GM21737 (cell line): ENCODE data around the gene NCF4.

Experiments used
- ATAC-seq: cut with Tn5 transposase; IDR thresholded peaks from one replicate; pipeline ENCODE4 v1.9.1; 2021; ENCODE audit warnings: mild to moderate bottlenecking, moderate library complexity; ENCODE audit not compliant: unreplicated experiment

Gene NCF4

DNA sequence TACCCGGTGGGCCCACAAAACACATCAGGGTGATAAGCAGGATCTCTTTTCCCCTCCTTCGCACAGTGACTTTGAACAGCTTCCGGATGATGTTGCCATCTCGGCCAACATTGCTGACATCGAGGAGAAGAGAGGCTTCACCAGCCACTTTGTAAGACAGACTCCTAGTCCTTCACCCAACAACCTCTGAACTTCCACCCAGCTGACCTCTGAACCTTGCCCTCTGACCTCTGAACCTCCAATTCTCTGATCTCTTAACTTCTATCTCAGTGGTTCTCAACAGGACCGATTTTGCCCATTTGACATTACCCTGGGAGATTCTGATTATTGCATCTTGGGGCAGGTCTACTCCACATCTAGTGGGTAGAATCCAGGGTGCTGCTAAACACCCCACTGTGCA is 3.2 kb downstream of the NCF4 start:
- ATAC-seq: no peak

DNA sequence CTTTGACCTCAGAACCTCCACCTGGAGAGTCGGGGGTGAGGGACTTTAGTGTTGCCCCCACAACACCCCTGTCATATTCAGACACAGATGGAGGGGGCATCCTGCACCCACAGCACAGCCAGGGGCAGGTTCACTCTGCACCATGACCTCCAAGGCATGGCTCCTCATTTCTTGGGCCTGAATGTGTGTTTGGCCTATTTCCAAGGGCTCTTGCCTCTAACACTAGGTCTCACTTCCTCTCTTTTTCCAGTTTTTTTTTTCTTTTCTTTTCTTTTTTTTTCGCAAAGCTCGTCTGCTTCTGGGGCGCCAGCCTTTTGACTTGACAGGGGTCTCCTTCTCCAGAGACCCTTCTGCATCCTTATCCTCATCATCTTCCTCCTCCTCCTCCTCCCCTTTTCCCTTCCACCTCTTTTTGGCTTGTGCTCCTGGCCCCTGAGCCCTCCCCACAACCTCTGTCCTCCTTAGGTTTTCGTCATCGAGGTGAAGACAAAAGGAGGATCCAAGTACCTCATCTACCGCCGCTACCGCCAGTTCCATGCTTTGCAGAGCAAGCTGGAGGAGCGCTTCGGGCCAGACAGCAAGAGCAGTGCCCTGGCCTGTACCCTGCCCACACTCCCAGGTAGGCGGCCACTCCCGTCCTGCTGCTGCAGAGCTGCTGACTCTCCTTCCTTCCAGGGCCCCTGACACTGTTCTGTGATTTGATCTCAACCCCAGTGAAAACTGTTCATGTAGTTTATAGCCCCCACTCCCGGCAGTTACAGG is 3.8 kb downstream of the NCF4 start:
- ATAC-seq: no peak

DNA sequence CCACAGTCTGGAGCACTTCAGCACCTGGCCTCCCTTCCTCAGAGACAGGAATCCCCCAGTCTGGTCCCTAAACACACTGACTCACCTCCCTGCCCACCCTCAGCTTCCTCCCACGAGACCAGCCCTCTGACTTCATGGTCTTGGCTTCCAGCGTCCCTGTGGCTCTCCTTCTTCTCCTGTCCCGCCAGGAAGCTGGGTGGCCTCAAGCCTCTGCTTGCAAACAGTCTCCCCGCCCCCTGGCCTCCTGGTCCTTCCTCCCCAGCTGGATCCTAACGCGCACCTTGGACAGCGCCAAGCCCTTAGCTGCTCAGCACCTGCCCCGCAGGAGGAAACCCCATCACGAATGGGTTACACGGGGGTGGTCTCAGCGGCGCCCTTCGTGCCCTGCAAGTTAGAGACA is 4.5 kb downstream of the NCF4 start:
- no peak for ATAC-seq

DNA sequence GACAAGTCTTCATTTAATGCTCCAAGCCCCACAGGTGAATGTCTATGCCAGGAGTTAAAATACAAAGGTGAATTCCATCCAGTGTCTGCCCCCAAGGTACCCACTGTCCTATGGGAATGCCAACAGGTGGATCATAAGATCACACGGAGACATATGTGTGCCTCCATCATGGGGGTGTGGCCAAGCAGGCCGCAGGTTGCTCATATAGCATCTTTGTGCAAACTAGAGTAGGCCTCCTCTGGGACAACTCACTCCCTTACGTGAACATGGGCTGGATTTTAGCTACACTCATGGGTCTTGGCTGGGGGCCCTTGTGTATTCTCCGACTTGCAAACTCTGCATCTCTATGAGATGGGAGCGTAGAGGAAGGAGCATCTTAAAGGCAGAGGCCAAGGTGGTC is 6.9 kb downstream of the NCF4 start:
- ATAC-seq: no peak

DNA sequence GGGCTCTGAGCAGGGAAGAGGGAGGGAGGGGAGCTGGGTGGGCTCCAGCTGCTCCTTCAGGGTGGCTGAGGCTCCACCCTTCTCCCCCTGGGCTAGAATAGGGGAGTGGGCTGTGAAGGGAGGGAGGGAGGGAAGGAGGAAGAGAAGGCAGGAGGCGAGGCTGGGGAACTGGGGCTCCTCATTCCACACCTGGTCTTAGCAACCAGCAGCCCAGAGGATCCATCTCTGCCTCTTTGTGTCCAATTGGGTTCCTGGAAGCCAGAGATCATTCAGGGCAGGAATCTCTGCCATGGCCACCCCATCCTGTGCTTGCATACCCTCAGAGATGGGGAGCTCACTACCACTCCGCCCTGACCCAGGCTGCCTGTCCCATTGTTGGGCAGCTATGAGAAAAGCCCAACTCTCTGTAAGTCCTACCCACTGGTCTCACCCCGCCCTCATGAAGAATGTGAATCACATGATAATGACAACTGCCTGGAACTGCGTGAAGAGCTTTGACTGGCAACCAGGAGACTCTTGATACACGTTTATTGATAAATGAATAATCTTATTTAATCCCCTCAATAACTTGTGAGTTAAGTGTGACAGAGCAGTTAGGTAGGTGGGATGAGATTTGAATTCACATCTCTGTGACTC is 7.9 kb downstream of the NCF4 start:
- ATAC-seq: no peak

DNA sequence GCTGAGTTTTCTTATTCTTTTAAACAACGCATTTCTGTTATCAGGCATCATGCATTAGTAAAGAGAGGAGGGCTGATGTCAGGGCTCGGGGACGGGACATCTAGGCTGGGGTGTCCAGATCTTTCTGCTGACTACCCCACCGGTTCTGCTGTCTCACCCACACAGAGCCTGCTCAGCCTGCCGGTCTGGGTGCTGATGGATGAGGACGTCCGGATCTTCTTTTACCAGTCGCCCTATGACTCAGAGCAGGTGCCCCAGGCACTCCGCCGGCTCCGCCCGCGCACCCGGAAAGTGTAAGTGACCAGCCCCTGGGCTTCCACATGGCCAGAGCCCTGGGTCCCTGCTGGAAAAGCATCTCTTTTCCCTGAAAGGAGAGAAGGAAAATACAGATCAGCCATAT is 9.4 kb downstream of the NCF4 start:
- no peak for ATAC-seq

DNA sequence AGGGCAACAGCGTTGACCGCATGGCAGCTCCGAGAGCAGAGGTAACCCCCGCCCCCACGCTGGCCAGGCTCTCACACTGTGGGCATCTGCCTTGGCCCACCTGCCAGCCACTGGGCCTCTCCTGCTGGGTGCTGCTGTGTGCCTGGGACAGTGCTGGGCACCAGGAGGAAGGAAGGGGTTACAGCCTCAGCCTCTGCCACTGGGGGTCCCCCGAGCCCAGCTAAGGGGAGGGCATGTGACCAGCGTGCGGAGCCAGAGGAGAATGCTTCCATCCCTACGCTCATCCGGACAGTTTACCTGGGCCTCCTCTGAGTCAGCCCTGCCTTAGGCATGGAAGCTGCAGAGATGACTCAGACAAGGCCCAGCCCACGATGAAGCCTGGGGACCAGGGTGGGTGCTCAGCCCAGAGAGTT is 10.9 kb downstream of the NCF4 start:
- ATAC-seq: no peak

DNA sequence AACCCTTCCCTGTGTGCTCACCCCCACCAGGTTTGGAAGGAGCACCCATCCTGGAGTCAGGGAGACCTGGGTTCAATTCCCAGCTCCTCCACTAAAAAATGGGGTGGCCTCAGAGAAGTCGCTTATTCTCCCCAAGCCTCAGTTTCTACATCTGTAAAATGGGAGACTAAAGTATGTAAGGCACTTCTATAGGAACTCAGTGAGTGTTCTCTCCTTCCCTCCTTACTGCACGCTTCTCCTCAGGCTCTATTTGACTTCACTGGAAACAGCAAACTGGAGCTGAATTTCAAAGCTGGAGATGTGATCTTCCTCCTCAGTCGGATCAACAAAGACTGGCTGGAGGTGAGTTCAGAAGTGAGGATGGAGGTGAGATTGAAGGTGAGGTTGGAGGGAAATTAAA is 11.3 kb downstream of the NCF4 start:
- ATAC-seq: no peak

DNA sequence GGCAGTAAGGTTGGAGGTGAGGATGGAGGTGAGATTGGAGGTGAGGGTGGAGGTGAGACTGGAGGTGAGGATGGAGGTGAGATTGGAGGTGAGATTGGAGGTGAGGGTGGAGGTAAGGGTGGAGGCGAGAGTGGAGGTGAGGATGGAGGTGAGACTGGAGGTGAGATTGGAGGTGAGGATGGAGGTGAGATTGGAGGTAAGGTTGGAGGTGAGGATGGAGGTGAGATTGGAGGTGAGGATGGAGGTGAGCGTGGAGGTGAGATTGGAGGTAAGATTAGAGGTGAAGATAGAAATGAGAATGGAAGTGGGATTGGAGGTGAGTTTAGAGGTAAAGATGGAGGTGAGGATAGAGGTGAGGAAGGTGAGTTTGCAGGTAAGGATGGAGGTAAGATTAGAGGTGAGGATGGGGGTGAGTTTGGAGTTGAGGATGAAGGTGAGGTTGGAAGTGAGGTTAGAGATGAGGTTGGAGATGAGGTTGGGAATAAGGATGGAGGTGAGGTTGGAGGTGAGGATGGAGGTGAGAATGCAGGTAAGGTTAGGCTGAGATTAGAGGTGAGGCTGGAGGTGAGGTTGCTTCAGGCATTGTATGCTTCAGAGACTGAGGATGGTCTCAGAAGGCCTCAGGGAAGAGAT is 12.2 kb downstream of the NCF4 start:
- ATAC-seq: no peak

DNA sequence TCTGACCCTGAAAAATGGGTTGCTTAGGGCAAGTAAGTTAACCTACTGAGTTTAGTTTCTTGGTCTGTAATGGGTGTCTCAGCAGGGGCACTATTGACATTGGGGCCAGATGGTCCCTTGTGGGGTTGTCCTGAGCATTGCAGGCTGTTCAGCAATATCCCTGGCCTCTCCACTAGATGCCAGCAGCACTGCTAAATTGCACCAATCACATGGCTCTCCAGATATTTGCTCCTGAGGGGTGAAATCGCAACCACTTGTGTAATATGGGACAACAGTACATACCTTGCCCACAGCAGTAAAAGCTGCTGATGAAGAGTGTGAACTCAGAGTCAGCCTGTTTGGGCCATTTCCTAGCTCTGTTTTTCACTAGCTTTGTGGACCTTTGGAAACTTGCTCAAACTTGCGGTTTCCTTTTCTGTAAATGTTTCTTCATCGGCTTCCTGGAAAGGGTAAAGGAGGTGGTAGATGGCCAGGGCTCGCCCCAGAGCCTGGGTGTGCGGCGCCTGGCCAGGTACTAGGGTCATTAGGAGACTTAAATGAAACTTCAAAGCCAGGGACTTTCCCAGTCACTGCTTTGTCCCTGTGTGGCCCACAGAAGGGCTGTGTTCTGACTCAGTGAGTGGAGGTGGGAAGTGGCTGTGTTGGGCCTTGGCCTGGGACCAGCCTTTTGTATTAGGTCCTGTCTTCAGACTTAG is 13.0 kb downstream of the NCF4 start:
- peak; percentile 68 for ATAC-seq

DNA sequence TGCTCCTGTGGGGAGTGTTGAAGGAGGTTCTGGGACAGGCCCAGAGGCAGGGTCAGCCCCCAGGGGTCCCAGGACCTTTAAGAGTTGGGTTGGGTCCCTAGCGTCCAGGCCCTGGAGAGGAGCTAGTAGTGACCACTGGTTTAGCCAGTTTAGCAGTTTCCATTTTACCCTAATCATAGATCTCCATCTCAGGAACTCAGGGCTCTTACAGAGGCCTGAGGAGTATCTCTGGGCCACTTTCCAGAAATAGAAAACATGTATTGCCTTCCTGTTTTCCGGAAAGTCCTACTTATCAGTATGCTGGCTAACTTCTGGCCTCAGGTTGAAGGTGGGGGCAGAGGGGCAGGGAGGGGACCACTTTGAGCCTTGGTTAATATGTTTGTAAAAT is 13.5 kb downstream of the NCF4 start:
- ATAC-seq: no peak

DNA sequence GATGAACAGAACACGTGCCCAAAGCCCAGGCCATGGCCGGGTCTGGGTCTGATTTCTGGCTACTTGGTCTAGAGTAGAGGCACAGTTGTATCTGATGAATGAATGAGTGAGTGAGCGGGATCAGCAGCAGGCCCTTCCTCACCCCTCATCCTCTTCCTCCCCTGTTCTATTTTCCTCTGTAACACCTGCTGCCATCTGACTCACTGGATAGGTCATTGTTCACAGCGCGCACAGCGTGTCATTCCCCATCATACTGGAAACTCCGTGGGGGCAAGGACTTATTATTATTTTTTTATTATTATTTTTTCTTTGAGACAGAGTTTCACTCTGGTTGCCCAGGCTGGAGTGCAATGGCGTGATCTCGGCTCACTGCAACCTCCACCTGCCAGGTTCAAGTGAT is 13.9 kb downstream of the NCF4 start:
- ATAC-seq: no peak

DNA sequence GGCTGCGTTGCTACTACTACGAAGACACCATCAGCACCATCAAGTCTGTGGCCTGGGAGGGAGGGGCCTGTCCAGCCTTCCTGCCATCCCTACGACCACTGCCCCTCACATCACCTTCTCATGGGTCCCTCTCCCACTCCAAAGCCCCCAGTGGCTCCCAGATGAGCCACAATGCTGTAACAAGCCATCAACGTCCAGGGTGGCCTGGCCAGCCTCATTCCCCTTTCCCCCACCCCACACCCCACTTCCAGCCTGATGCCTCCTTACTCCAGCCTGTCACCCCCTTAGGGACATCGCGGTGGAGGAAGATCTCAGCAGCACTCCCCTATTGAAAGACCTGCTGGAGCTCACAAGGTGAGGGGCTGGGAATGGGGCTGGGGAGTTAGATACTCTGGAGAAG is 14.9 kb downstream of the NCF4 start:
- ATAC-seq: no peak

DNA sequence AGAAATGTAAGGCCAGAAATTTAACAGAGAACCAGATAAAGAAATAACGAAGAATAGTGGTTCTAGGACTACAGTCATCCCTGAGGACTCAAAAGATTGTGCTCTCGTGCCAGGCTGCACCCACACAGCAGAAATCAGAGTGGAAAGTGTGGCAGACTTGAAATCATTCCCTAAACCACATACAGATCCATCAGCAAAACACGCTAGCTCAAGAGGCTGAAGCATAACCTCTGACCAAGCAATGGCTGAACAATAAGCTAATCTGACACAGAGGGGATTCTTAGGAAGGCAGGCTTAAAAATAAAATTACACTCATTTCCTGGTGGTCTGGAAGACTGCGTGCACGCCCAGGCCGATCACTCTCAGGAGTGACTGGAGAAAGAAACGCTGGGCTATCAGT is 19.0 kb downstream of the NCF4 start:
- ATAC-seq: no peak

DNA sequence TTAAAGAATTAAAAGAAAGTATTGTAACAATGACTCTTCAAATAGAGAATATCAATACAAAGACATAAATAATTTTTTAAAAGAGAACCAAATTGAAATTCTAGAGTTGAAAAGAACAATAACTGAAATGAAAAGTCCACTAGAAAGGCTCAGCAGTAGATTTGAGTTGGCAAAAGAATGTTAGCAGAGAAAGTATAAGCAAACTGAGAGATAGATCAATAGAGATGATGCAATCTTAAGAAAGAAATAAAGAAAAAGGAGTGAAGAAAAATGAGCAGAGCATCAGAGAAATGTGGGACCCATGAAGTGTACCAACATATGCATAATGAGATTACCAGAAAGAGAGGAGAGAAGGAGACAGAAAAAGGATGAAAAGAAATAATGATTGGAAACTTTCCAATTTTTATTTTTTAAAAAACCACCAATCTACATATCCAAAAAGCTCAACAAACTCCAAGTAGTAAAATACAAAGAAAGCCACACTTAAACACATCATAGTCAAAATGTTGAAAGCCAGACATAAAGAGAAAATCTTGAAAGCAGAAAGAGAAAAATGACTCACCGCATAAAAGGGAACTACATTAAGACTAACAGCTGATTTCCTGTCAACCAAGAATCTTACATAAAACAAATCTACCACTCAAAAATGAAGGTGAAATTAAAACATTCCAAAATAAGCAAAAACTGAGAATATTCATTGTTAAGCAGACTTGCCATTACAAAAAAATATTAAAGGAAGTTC is 20.9 kb downstream of the NCF4 start:
- no peak for ATAC-seq

DNA sequence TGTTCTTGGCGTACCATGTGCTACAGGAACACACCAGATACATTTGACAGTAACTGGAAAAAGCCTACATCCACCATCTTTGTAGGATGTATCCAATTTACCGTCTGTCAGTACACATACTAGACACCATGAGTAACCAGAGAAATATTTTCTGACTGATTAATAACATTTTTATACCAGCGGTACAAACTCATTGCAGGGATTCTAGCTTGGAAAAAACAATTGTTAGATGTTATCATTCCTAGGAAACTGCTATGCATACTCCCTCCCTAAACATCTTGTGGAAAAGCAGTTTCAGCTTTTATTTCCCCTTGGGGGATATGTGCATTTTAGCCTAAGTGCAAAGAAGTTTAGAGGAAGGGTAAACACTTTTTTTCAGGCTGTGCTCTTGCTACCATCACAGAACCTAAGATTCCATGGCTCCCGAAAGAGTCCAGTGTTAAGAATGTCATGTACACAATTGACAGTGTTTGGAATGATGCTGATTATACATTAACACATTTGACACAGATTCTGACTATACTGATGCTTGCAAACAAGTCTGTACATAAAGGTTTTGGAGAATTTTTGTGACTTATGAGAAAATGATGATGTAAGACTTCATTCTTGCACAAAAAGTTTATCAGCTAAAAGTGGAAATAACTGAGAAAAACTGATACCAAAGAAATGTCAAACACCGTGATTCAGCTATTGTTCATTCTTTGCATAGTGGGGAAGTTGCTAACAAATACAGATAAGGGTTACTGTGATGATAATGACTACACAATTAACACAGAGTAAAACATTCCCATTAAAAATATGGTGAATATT is 23.7 kb downstream of the NCF4 start:
- ATAC-seq: no peak

DNA sequence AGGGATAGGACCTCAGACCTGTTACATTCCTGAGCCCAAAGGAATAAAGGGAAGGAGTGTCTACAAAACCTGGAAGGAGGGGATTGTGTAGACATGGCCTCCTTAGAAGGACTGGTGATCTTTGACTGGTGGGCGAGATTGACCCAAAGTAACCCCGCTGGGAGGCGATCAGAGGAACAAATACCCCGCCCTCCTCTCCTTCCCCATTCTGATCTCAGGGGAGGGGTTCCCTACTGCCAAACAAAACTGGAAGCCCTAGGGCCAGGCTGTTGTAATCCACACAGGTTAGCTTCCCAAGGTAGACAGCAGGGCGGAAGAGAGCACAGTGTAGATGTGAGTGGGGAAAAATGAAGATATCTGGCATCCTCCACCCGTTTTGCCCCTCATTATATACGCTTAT is 24.7 kb downstream of the NCF4 start:
- no peak for ATAC-seq

DNA sequence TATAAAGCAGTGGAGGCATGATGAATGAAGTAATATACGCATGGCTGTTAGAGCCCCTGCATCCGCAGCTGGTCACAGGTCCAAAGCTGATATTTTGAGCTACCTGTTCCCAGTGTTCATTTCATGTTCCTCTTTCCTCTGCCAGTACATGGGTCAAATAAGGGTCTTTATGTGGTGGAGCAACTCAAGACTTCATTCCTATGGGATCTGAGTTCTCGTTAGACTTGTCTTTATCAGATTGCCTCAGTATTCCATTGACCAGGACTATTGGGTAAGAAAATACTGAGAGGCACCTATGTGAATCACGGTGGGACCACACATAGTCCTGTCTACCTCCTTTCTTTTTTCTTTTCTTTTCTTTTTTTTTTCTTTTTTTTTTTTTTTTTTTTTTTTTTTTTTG is 25.2 kb downstream of the NCF4 start:
- no peak for ATAC-seq

DNA sequence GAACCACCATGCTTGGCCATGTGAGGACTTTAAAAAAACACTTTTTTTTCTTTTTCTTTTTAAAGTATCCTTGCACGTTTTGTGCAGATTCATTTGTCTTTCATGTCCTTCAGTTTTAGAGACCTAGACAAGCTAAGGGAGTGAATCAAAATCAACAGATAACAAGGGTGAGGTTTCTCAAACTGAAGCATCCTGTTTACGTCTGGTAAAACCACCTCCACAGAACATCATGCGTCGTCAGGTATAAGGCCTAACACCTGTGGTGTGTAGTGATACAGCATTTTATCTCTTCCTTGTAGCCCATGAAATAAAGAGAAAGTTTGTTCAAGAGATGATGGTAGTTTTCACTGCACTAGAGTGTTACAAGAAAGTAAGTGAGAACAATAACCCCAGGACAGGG is 26.4 kb downstream of the NCF4 start:
- ATAC-seq: no peak

DNA sequence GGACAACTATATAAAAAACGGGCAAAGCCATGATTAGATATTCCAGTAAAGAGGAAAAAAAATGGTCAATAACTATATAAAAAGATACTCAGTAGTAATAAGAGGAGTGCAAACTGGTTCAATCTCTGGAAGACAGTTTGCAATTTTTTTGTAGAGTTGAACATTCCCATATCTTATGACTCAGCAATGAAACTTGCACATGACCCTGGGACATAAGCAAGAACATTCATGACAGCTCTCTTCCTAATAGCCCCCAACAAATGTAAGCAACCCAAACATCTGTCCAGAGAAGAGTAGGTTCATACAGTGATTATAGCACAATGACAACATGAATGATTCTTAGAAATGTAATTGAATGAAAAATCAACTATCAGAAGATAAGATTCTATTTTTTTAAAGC is 30.8 kb downstream of the NCF4 start:
- ATAC-seq: no peak
